ENCODE data around the gene CD44.
"Not testable (repeated sequence)": the region's sequence is repeated elsewhere in the genome, so short reads cannot be mapped to it uniquely, and the experiment has no call there.

Gene CD44

GRCh38 chr11:35216962-35217678 lies 78.1 kb downstream of the CD44 start:
- FAIRE-seq = no peak

GRCh38 chr11:35218956-35219355 lies 80.0 kb downstream of the CD44 start:
- FAIRE-seq = no peak

DNA sequence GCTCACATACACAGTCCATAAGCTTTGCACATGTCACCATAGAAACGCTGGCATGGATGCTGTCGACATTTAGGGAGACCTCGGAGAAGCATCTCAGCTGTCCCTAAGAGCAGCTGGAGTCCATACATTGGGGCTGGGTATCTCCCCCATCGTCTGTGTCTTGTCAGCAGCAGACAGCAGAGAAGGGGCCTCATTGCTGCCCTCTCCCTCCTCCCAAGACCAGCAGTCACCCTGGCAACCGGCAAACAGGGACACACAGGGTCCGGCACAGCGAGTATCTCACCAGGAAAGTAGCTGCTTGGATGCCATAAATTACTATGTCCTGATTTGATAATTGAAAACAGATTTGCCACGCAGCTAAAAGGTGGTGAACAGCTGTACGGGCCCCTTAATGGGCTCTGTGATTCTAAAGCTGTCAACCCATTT lies 84.4 kb downstream of the CD44 start:
- FAIRE-seq = no peak

DNA sequence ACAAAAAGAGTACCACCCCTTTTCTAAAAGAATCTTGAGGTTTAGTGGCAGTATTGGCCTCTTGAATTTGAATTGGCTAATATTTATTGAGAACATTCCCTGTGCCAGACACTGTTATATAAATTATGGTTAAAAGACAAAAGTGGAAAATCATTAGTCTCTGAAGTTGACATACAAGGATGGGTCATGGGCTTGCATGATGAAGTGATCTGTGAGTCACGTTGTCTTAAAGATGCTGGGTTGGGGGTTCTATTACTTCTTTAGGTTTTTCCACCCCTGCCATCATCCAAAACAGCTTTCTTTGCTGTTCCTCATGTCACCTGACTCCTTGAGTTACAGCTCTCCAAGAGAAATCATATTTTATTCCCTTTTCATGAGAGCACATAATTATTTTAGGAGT lies 85.0 kb downstream of the CD44 start:
- FAIRE-seq = no peak

GRCh38 chr11:35225946-35226520 lies 87.1 kb downstream of the CD44 start:
- no peak for FAIRE-seq

DNA sequence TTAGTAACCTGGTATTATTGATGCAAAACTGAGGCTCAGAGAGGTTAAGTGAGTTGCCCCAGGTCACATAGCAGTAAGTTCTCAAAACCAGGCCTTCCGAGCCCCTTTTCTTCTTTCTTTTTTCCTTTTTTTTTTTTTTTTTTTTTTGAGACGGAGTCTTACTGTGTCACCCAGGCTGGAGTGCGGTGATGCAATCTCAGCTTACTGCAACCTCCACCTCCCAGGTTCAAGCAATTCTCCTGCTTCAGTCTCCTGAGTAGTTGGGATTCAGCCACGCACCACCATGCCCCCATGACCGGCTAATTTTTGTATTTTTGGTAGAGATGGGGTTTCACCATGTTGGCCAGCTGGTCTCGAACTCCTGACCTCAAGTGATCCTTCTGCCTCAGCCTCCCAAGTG lies 87.8 kb downstream of the CD44 start:
- FAIRE-seq = not testable (repeated sequence)

DNA sequence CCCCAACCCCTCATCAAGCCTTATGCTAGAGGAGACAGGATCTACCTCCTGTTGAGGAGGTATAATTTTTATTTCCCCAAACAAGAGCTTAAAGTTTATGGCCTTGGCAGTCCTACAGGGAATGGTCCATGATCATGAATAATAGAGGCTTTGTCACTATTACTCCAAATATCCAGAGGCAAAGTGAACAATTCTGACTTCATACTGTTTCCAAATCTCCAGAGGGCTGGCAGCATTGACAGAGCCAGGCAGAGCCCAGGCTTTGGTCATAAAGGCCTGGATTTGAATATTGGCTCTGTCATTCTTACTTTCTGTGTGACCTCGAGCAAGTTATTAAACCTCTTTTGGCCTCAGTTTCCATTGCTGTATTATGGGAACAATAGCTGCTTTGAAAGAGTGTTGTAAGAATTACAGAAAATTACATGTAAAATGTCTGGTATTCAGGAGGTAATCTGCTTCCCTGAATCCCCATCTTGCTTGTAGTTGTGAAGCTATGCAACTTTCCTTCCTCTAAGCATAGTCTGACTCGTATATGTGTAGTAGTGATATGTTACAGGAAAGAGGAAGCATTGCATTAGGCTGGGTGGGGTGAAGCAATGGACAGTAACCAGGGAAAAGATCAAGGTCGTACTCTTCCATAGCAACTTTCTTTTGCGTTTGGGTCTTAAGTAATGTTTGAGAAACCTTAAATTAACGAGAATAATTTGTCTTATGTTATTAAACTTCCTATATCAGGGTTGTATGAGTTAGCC lies 88.8 kb downstream of the CD44 start:
- no peak for FAIRE-seq

- no peak for FAIRE-seq
Measured at GRCh38 chr11:35228328-35228725, 89.4 kb downstream of the CD44 start.

DNA sequence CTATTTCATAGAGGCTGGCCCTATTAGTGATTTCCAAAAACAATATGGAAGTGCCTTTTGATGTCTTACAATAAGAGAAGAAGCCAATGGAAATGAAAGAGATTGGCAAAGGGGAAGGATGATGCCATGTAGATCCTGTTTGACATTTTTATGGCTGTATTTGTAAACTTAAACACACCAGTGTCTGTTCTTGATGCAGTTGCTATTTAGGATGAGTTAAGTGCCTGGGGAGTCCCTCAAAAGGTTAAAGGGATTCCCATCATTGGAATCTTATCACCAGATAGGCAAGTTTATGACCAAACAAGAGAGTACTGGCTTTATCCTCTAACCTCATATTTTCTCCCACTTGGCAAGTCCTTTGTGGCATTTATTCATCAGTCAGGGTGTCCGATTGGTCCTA lies 91.4 kb downstream of the CD44 start:
- no peak for FAIRE-seq

DNA sequence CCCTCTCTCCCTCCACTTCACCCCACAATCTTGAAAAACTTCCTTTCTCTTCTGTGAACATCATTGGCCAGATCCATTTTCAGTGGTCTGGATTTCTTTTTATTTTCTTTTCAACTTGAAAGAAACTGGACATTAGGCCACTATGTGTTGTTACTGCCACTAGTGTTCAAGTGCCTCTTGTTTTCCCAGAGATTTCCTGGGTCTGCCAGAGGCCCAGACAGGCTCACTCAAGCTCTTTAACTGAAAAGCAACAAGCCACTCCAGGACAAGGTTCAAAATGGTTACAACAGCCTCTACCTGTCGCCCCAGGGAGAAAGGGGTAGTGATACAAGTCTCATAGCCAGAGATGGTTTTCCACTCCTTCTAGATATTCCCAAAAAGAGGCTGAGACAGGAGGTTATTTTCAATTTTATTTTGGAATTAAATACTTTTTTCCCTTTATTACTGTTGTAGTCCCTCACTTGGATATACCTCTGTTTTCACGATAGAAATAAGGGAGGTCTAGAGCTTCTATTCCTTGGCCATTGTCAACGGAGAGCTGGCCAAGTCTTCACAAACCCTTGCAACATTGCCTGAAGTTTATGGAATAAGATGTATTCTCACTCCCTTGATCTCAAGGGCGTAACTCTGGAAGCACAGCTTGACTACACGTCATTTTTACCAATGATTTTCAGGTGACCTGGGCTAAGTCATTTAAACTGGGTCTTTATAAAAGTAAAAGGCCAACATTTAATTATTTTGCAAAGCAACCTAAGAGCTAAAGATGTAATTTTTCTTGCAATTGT lies 92.3 kb downstream of the CD44 start:
- FAIRE-seq = no peak

- no peak for FAIRE-seq
Measured at GRCh38 chr11:35232891-35233330, 93.9 kb downstream of the CD44 start.

GRCh38 chr11:35233518-35233917 lies 94.5 kb downstream of the CD44 start:
- no peak for FAIRE-seq

- FAIRE-seq = no peak
Measured at GRCh38 chr11:35234460-35235156, 95.6 kb downstream of the CD44 start.

DNA sequence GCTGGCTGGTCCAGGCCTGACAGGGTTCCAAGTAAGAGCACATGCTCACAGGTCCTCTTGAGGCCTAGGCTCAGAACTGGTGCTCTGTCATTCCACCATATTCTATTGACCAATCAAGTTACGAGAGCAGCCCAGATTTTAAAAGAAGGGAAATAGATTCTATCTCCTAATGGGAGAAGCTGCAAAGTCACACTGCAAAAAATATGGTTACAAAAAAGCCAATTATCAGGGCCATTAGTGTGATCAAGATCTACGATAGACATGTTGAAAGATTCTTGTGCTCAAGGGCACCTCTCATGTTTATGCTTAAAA lies 96.1 kb downstream of the CD44 start:
- no peak for FAIRE-seq

GRCh38 chr11:35235498-35235897 lies 96.5 kb downstream of the CD44 start:
- no peak for FAIRE-seq

DNA sequence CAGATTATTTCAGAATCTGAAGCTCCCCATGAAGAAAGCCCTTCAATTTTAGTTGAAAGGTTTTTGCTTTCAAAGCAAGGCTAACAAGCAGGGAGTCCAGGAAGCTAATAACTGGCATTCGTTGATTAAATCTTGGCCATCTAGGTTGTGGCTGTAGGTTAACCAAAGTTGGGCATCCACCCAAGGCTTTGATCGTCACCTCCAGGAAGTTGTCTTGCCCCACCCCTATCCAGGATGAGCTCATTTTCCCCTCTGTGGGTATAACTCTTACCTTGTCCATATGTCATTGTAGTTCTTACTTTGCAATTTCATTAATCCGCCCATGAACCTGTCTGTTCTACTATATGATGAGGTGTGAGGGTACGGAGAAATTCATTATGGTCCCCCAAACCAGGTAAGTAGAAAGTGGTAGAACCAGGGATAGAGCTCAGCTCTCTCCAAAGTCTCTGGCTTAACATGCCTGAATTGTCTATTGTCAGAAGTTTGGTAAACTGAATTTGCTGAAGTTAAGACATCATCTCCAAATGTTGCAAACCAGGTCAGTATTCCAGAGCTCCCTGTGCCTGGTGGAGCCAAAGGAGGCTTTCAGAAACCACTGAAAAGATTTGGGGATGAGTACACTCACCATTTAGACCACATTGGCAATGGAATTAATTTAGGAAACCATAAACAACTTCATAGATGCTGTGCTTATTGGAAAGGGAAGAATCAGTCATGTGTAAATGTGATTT lies 97.1 kb downstream of the CD44 start:
- FAIRE-seq = no peak

- no peak for FAIRE-seq
Measured at GRCh38 chr11:35236667-35237003, 97.7 kb downstream of the CD44 start.

- FAIRE-seq = no peak
Measured at GRCh38 chr11:35237351-35237750, 98.4 kb downstream of the CD44 start.

DNA sequence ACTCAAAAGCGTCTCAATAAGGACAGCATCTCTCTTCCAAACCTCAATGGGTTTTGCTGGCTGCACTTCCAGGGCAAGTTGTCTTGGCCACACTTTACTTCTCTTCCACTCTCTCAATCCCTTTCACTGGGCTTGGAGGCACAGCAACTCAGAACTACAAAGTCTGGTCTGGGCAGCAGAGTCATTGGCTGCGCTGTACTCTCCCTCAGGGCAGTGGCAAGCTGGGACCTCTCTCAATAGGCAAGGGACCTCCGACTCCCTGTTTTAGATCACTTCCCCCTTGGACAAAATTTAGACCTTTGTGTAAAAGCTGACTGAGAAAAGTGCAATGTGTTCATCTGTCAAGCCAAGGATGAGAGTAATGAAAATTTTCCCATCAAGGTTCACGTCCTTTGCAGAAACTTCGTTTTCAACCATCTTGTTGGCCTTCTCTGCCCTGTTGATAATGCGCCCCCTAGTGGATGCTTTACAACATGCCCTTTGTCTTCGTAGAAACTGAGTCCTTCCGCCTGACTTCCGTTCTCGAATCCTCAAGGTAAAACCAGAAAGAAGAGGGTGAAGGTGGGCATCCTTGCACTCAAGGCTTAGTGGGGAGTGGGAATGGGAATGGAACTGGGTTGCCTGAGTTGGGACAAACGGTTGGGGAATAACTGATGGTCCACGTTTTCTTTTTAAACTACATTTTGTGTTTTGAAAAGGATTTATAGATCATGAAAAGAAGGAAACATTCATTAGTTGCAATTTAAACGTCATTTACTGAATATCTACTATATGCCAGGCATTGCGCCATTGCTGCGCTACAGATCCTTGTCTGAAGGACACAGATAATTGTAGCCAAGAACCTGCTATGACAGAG lies 99.1 kb downstream of the CD44 start:
- no peak for FAIRE-seq

DNA sequence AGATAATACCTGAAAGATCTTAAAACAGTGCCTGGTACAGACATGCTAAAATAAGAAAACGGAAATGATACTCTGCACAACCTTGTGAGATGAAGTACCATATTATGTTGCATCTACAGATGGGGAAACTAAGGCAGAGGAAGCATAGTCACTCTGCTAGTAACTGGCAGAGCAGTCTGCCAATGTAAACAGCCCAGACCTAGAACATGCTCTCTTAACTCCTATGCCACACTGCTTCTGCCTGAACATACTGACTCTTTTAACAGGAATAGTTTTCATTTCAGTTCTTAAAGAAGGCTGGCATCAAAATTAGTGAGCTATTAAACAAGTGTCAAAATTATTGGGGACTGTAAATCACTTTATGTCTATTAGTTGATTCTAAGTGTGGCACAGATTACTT lies 99.9 kb downstream of the CD44 start:
- FAIRE-seq = no peak

DNA sequence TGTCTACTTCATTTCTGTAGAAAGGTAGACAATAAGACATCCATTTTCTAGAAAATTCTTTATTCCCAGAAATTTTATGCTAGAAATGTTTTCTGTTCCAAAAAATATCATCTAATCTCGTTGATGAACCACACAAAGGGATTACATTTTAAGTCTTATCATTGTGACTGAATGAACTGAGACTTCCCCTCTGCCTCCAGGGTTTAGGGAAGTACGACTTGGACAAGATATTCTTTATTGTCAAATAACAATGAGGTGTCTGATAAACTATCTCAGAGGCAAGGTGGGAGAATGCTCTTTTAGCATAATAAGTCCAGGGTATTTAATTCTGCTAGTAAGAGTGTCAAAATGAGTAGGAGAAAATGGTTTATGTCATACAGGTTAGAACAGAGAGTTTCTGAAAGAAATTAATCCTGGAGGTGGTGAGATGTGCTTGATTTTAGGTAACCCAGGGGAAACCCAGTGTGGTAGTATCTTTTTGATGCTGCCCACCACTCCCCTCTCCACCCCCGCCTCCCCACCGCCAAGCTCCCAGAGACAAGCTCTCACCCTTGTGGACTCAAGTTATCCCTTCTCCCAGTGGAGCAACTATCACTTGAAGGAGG lies 100.6 kb downstream of the CD44 start:
- FAIRE-seq = no peak
